Tibial nerve (tissue), 4 donors: ENCODE measurements around the gene DAP3. TPM values are rescaled to one million over a fixed set of nuclear protein-coding genes. Genes with fewer than 3 reads are reported as not detected.
"Not testable (repeated sequence)": the region's sequence is repeated elsewhere in the genome, so short reads cannot be mapped to it uniquely, and the experiment has no call there.

ENCODE experiments used
- DNase-seq, 2 donors: peaks; one replicate each; pipeline ENCODE4 v3.0.0-alpha.2; 2019; ENCODE audit warnings: low spot score in 2 of 2
- H3K27ac ChIP-seq, 4 donors: fragments of 200-600 bp; sonication (generic) in 3 of 4; one replicate each; pipeline ENCODE4 v1.5.1; 2017 to 2019; ENCODE audit warnings: mild to moderate bottlenecking in 1 of 4
- H3K27me3 ChIP-seq, 2 donors: fragments of 200-600 bp; sonication (generic) in 1 of 2; one replicate each; pipeline versions ENCODE4 v1.5.1 to v1.6.0; 2017 to 2019
- H3K36me3 ChIP-seq, 3 donors: fragments of 200-600 bp; sonication (generic); one replicate each; pipeline ENCODE4 v1.5.1; 2018 to 2019
- H3K4me1 ChIP-seq, 4 donors: fragments of 200-600 bp; sonication (generic) in 3 of 4; one replicate each; pipeline ENCODE4 v1.5.1; 2017 to 2019
- H3K4me3 ChIP-seq, 4 donors: fragments of 200-600 bp; sonication (generic) in 3 of 4; one replicate each; pipeline ENCODE4 v1.5.1; 2017 to 2019; ENCODE audit warnings: mild to moderate bottlenecking in 1 of 4, moderate library complexity in 1 of 4
- H3K9me3 ChIP-seq, 4 donors: fragments of 200-600 bp; sonication (generic) in 3 of 4; one replicate each; pipeline ENCODE4 v1.5.1; 2017 to 2019
- EP300 ChIP-seq, 2 donors: sonication (generic); formaldehyde crosslinking; IDR thresholded peaks; one replicate each; pipeline ENCODE4 v1.6.1; 2017; ENCODE audit warnings: antibody characterized with exemption in 2 of 2, mild to moderate bottlenecking in 1 of 2
- POLR2A ChIP-seq, 2 donors: fragments of 450-650 bp; IDR thresholded peaks; one replicate each; pipeline ENCODE4 v1.6.1; 2017; ENCODE audit warnings: antibody characterized with exemption in 2 of 2, mild to moderate bottlenecking in 2 of 2, moderate library complexity in 2 of 2
- WGBS, 2 donors: methylation state at CpG; one replicate each; pipeline ENCODE4 v1.1.5; 2018; 5-methylcytosine and 5-hydroxymethylcytosine counted together
- total RNA-seq, 4 donors: library from RNA; depleted of rRNA; stranded (reverse); fragments of >200 nt; gene quantifications; one replicate each; pipeline ENCODE4 v1.1.0, GENCODE V29; 2016
- TF ChIP-seq, protein P1 (sequence below), 5 experiments: fragments of 200-600 bp in 3 of 5; fragments of 450-650 bp in 2 of 5; sonication (generic) in 3 of 5; IDR thresholded peaks; one replicate each; pipeline ENCODE4 v1.5.1; 2016 to 2019; ENCODE audit warnings: antibody characterized with exemption in 5 of 5, mild to moderate bottlenecking in 3 of 5, moderate library complexity in 2 of 5

Gene DAP3
- total RNA-seq, 4 donors from 2014 or later, result 101 to 159 (median 138) TPM

DNA sequence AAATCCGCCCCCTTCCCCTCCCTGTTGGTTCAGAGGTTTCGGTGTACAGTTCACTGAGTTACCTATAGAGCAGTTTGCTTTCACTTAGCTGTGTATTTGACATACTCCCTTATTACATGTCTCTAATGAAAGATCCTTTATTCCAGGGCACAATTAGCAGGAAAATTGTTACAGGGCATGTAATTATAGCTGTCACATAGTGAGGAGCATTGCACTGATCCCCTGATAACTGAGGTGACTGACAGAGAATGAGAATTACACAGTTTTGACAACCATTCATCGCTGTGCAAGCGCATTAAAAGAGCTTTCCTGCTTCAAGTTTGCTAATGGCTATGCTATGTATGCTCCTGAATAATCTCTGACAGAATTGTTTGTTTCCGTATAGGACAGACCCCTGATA is 26.9 kb downstream of the DAP3 start:
- Histone ChIP-seq H3K27ac (no peak overlapping the region), H3K9me3 (no peaks in the 10 kb centered on the region), H3K4me1 (no peaks in the 10 kb centered on the region), H3K4me3 (no peak overlapping the region), H3K27me3 (no peaks in the 10 kb centered on the region), H3K36me3 (peaks cover 0 to 49% (median 0%) of the 10 kb centered on the region in 3 donors)
- 96 to 99% methylated on average over 5 of the region's 5 CpGs for WGBS, 2 donors
- DNase-seq, result no peak
- TF ChIP-seq, protein P1, sequence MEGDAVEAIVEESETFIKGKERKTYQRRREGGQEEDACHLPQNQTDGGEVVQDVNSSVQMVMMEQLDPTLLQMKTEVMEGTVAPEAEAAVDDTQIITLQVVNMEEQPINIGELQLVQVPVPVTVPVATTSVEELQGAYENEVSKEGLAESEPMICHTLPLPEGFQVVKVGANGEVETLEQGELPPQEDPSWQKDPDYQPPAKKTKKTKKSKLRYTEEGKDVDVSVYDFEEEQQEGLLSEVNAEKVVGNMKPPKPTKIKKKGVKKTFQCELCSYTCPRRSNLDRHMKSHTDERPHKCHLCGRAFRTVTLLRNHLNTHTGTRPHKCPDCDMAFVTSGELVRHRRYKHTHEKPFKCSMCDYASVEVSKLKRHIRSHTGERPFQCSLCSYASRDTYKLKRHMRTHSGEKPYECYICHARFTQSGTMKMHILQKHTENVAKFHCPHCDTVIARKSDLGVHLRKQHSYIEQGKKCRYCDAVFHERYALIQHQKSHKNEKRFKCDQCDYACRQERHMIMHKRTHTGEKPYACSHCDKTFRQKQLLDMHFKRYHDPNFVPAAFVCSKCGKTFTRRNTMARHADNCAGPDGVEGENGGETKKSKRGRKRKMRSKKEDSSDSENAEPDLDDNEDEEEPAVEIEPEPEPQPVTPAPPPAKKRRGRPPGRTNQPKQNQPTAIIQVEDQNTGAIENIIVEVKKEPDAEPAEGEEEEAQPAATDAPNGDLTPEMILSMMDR (IDR thresholded peaks at IDR 0.05), result no peak
- TF ChIP-seq EP300 (IDR thresholded peaks at IDR 0.05) (no peak), POLR2A (IDR thresholded peaks at IDR 0.05) (no peak)

DNA sequence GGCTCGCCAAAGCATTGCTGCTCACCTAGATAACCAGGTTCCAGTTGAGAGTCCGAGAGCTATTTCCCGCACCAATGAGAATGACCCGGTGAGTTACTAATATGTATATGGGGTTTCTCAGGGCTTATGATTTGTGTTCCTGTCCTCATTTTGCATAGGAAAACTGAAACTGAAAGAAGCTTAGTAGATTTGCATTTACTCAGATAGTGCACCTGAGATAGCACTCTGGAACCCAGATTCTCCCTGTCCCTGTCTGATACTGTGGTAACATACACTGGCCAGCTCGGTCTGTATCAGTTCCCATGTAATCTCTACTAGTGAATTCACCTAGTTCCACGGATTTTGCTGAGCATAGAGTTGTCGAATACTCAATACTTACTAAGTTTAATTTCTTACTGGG is 28.1 kb downstream of the DAP3 start:
- Histone ChIP-seq H3K27ac (no peak overlapping the region), H3K27me3 (no peaks in the 10 kb centered on the region), H3K4me1 (no peaks in the 10 kb centered on the region), H3K9me3 (no peaks in the 10 kb centered on the region), H3K36me3 (peaks cover 0 to 46% (median 0%) of the 10 kb centered on the region in 3 donors), H3K4me3 (no peak overlapping the region)
- TF ChIP-seq POLR2A (IDR thresholded peaks at IDR 0.05) (no peak), EP300 (IDR thresholded peaks at IDR 0.05) (no peak)
- TF ChIP-seq, protein P1 (IDR thresholded peaks at IDR 0.05), result no peak
- DNase-seq, result no peak
- 95% methylated on average over 7 of the region's 7 CpGs for WGBS, 2 donors

DNA sequence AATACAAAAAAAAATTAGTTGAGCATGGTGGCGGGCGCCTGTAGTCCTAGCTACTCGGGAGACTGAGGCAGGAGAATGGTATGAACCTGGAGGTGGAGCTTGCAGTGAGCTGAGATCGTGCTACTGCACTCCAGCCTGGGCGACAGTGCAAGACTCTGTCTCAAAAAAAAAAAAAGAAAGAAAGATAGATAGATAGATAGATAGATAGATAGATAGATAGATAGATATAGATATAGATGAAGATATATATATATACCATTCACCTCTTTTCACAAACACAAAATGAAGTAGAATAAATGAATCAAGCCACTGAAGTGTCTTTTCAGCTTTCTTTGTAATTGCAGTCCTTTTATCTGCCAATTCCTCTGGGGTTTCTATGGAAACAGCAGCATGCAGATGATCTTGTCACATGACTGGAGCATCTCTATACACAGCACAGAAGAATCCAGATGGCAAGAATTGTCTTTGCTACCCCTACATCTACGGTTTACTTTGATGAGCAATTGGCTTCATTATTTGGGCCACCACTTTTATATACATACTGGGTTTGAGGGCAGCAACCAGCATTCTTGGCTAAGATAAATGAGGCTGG is 29.7 kb downstream of the DAP3 start:
- 87 to 93% methylated on average over 6 of the region's 6 CpGs for WGBS, 2 donors

DNA sequence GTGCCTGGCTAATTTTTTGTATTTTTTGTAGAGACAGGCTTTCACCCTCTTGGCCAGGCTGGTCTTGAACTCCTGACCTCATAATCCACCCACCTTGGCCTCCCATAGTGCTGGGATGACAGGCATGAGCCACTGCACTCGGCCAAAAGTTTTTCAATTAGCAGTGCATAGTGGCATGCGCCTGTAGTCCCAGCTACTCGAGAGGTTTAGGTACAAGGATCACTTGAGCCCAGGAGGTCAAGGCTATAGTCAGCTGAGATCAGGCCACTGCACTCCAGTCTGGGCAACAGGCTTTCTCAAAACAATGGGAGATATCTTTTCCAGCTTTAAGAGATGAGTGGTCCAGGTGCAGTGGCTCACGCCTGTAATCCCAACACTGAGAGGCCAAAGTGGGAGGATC is 30.8 kb downstream of the DAP3 start:
- DNase-seq, result no peak
- Histone ChIP-seq H3K4me3 (no peak overlapping the region), H3K36me3 (peaks cover 0 to 53% (median 0%) of the 10 kb centered on the region in 3 donors), H3K4me1 (no peaks in the 10 kb centered on the region), H3K27me3 (no peaks in the 10 kb centered on the region), H3K27ac (no peak overlapping the region), H3K9me3 (no peaks in the 10 kb centered on the region)
- WGBS, 2 donors, result 82 to 90% methylated on average over 4 of the region's 4 CpGs
- TF ChIP-seq, protein P1 (IDR thresholded peaks at IDR 0.05), result no peak
- TF ChIP-seq POLR2A (IDR thresholded peaks at IDR 0.05) (no peak), EP300 (IDR thresholded peaks at IDR 0.05) (no peak)

More for the DNA sequence above, 29.7 kb downstream of the DAP3 start:
- not testable (repeated sequence) for H3K27ac ChIP-seq, H3K4me3 ChIP-seq, H3K9me3 ChIP-seq, H3K27me3 ChIP-seq, H3K4me1 ChIP-seq, DNase-seq
- peaks cover 0 to 53% (median 0%) of the 10 kb centered on the region in 3 donors for H3K36me3 ChIP-seq

DNA sequence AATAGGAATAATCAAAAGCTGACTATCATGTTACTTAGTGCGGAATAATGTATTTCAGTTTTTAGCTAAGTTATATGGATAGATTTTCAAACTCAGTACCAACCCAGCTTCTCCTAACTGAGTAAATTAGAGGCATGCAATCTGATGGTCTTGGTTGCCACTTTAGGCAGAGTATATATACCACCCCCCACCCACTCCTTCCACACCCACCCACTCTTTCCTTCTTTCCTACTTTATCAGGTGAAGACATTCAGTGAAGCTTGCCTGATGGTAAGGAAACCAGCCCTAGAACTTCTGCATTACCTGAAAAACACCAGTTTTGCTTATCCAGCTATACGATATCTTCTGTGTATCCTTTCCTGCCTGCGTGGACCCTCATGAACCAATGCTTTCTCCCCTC is 36.3 kb downstream of the DAP3 start:
- 93 to 97% methylated on average over 3 of the region's 3 CpGs for WGBS, 2 donors
- H3K9me3 ChIP-seq, result no peaks in the 10 kb centered on the region
- H3K4me1 ChIP-seq, result peaks cover 0 to 6% (median 0%) of the 10 kb centered on the region in 4 donors
- H3K36me3 ChIP-seq, result peaks cover 0 to 50% (median 0%) of the 10 kb centered on the region in 3 donors
- no peak for DNase-seq
- no peak overlapping the region for H3K4me3 ChIP-seq
- no peaks in the 10 kb centered on the region for H3K27me3 ChIP-seq
- no peak overlapping the region for H3K27ac ChIP-seq
- TF ChIP-seq, protein P1 (IDR thresholded peaks at IDR 0.05), result no peak
- no peak for TF ChIP-seq EP300 (IDR thresholded peaks at IDR 0.05)
- TF ChIP-seq POLR2A (IDR thresholded peaks at IDR 0.05), result no peak
